H9 (cell line): ENCODE measurements around the gene TMEM271. TPM values are rescaled to one million over a fixed set of nuclear protein-coding genes. Genes with fewer than 3 reads are reported as not detected.
"Not testable (repeated sequence)": the region's sequence is repeated elsewhere in the genome, so short reads cannot be mapped to it uniquely, and the experiment has no call there.

Experiments used
- DNase-seq: peaks from one replicate; pipeline ENCODE4 v3.0.0-alpha.2; 2017
- H2AFZ ChIP-seq: one replicate; pipeline ENCODE4 v1.6.1; 2013; ENCODE audit warnings: mild to moderate bottlenecking, low read length, control low read depth, moderate library complexity
- H2AK5ac ChIP-seq: 2 replicates; pipeline ENCODE4 v1.6.1; 2013; ENCODE audit warnings: low read length, control low read depth, mixed read lengths; ENCODE audit not compliant: insufficient read length
- H2BK120ac ChIP-seq: one replicate; pipeline ENCODE4 v1.6.1; 2013; ENCODE audit warnings: low read depth, mild to moderate bottlenecking, low read length, control low read depth, inconsistent platforms; ENCODE audit not compliant: poor library complexity, severe bottlenecking
- H2BK12ac ChIP-seq: 2 replicates; pipeline ENCODE4 v1.6.1; 2013; ENCODE audit warnings: low read length, control low read depth, mixed read lengths, low read depth; ENCODE audit not compliant: insufficient read length
- H2BK15ac ChIP-seq: 2 replicates; pipeline ENCODE4 v1.6.1; 2013; ENCODE audit warnings: low read depth, low read length, control low read depth
- H2BK20ac ChIP-seq: one replicate; pipeline ENCODE4 v1.6.1; 2013; ENCODE audit warnings: low read depth, mild to moderate bottlenecking, low read length, control low read depth, inconsistent platforms; ENCODE audit not compliant: poor library complexity, severe bottlenecking
- H2BK5ac ChIP-seq: 2 replicates; pipeline ENCODE4 v1.6.1; 2013; ENCODE audit warnings: low read length, control low read depth, mixed read lengths; ENCODE audit not compliant: insufficient read length
- H3K14ac ChIP-seq: 2 replicates; pipeline ENCODE4 v1.6.1; 2013; ENCODE audit warnings: low read length, control low read depth; ENCODE audit not compliant: insufficient read depth
- H3K18ac ChIP-seq: 2 replicates; pipeline ENCODE4 v1.6.1; 2013; ENCODE audit warnings: low read depth, mild to moderate bottlenecking, mixed read lengths, low read length, control low read depth; ENCODE audit not compliant: insufficient read length
- H3K23ac ChIP-seq: 2 replicates; pipeline ENCODE4 v1.6.1; 2013; ENCODE audit warnings: low read length, control low read depth, mixed read lengths, low read depth; ENCODE audit not compliant: insufficient read length
- H3K23me2 ChIP-seq: 2 replicates; pipeline ENCODE4 v1.6.1; 2013; ENCODE audit warnings: low read depth, mild to moderate bottlenecking, mixed read lengths, low read length, control low read depth; ENCODE audit not compliant: insufficient read length, poor library complexity, severe bottlenecking
- H3K27ac ChIP-seq: 2 replicates; pipeline ENCODE4 v1.5.1; 2013; ENCODE audit warnings: low read length, control low read depth, mixed read lengths, low read depth; ENCODE audit not compliant: insufficient read length
- H3K27me3 ChIP-seq: 2 replicates; pipeline ENCODE4 v1.6.1; 2013; ENCODE audit warnings: low read length, control low read depth, inconsistent platforms; ENCODE audit not compliant: insufficient read depth
- H3K4ac ChIP-seq: 2 replicates; pipeline ENCODE4 v1.6.1; 2013; ENCODE audit warnings: low read depth, mild to moderate bottlenecking, control low read depth, inconsistent platforms, low read length, moderate library complexity
- H3K4me1 ChIP-seq: 2 replicates; pipeline ENCODE4 v1.6.1; 2013; ENCODE audit warnings: low read length, control low read depth, inconsistent platforms; ENCODE audit not compliant: insufficient read depth
- H3K4me2 ChIP-seq: 2 replicates; pipeline ENCODE4 v1.6.1; 2013; ENCODE audit warnings: low read length, control low read depth, mixed read lengths; ENCODE audit not compliant: insufficient read length, insufficient read depth
- H3K56ac ChIP-seq: 2 replicates; pipeline ENCODE4 v1.6.1; 2013; ENCODE audit warnings: low read depth, mild to moderate bottlenecking, mixed read lengths, low read length, control low read depth; ENCODE audit not compliant: insufficient read length
- H3K79me1 ChIP-seq: 2 replicates; pipeline ENCODE4 v1.6.1; 2013; ENCODE audit warnings: low read depth, mild to moderate bottlenecking, moderate library complexity, low read length, control low read depth, inconsistent platforms; ENCODE audit not compliant: insufficient read depth, poor library complexity, severe bottlenecking
- H3K79me2 ChIP-seq: 2 replicates; pipeline ENCODE4 v1.6.1; 2013; ENCODE audit warnings: low read length, control low read depth, inconsistent platforms; ENCODE audit not compliant: insufficient read depth
- H3K9ac ChIP-seq: 2 replicates; pipeline ENCODE4 v1.6.1; 2013; ENCODE audit warnings: low read length, control low read depth, mixed read lengths; ENCODE audit not compliant: insufficient read length; ENCODE audit errors: extremely low read depth
- H3K9me3 ChIP-seq: one replicate; pipeline ENCODE4 v1.6.1; 2013; ENCODE audit warnings: low read depth, low read length, inconsistent platforms; ENCODE audit not compliant: control insufficient read depth
- H3T11ph ChIP-seq: one replicate; pipeline ENCODE4 v1.6.1; 2013; ENCODE audit warnings: mild to moderate bottlenecking, low read length, control low read depth, inconsistent platforms
- H4K20me1 ChIP-seq: one replicate; pipeline ENCODE4 v1.6.1; 2013; ENCODE audit not compliant: control insufficient read depth, insufficient read length, insufficient read depth
- H4K5ac ChIP-seq: 2 replicates; pipeline ENCODE4 v1.6.1; 2013; ENCODE audit warnings: low read depth, mild to moderate bottlenecking, mixed read lengths, low read length, control low read depth; ENCODE audit not compliant: insufficient read length
- H4K8ac ChIP-seq: replicated peaks from 2 replicates; pipeline ENCODE4 v1.6.1; 2013; ENCODE audit warnings: low read length, control low read depth, mixed read lengths, low read depth; ENCODE audit not compliant: insufficient read length
- H4K91ac ChIP-seq: 2 replicates; pipeline ENCODE4 v1.6.1; 2013; ENCODE audit warnings: low read depth, mild to moderate bottlenecking, moderate library complexity, mixed read lengths, low read length, control low read depth; ENCODE audit not compliant: insufficient read length
- H3K27ac Mint-ChIP-seq, 3 experiments: 2 replicates in 2 of 3; 3 replicates in 1 of 3; pipeline ENCODE4 v1.8.0; 2020 to 2021; ENCODE audit warnings: mixed read lengths in 3 of 3, mild to moderate bottlenecking in 1 of 3, moderate library complexity in 1 of 3
- H3K27me3 Mint-ChIP-seq: 2 replicates; pipeline ENCODE4 v1.8.0; 2021; ENCODE audit warnings: low read depth, mild to moderate bottlenecking, moderate library complexity, mixed read lengths
- H3K36me3 Mint-ChIP-seq, 3 experiments: 2 replicates in 2 of 3; 3 replicates in 1 of 3; pipeline ENCODE4 v1.8.0; 2020 to 2021; ENCODE audit warnings: low read depth in 3 of 3, mixed read lengths in 3 of 3; ENCODE audit not compliant: insufficient read depth in 1 of 3
- H3K4me1 Mint-ChIP-seq, 2 experiments: 2 replicates each; pipeline ENCODE4 v1.8.0; 2020; ENCODE audit warnings: mixed read lengths in 2 of 2
- H3K4me3 Mint-ChIP-seq, 2 experiments: 2 replicates in 1 of 2; 3 replicates in 1 of 2; pipeline ENCODE4 v1.8.0; 2020 to 2021; ENCODE audit warnings: mild to moderate bottlenecking in 2 of 2, mixed read lengths in 2 of 2, moderate library complexity in 1 of 2
- H3K9me3 Mint-ChIP-seq, 2 experiments: 2 replicates in 1 of 2; 3 replicates in 1 of 2; pipeline ENCODE4 v1.8.0; 2020; ENCODE audit warnings: mild to moderate bottlenecking in 2 of 2, mixed read lengths in 2 of 2, moderate library complexity in 1 of 2
- WGBS: extraction: QIAGEN DNeasy Blood & Tissue Kit; methylation state at CpG from one replicate; pipeline ENCODE4 v1.1.7; 2013; ENCODE audit warnings: missing lambda C conversion rate, low lambda C conversion rate, mixed read lengths; ENCODE audit not compliant: insufficient read length; ENCODE audit errors: extremely low coverage; 5-methylcytosine and 5-hydroxymethylcytosine counted together
- total RNA-seq: library from RNA; stranded (reverse); gene quantifications from 2 replicates; pipeline ENCODE4 v1.2.1, GENCODE V29; 2021

TMEM271 gene
- total RNA-seq, 1 experiment from 2014 or later: 0.09 TPM

GRCh38 chr4:562458-562857 is 13.6 kb downstream of the TMEM271 start:
- not testable (repeated sequence) for H2BK20ac ChIP-seq, H4K5ac ChIP-seq, H3K27ac Mint-ChIP-seq, H2BK120ac ChIP-seq, H2BK5ac ChIP-seq, H3K14ac ChIP-seq, H3K27ac ChIP-seq, H3K23me2 ChIP-seq, H3K18ac ChIP-seq, H3K4me1 Mint-ChIP-seq, H2AFZ ChIP-seq, H3K9ac ChIP-seq, H2AK5ac ChIP-seq, H3K4ac ChIP-seq, H4K20me1 ChIP-seq, H2BK15ac ChIP-seq, H3K27me3 ChIP-seq, DNase-seq, H3T11ph ChIP-seq, H3K4me2 ChIP-seq, H3K56ac ChIP-seq, H4K8ac ChIP-seq, H3K4me1 ChIP-seq, H3K79me2 ChIP-seq, H3K23ac ChIP-seq, H3K79me1 ChIP-seq, H3K9me3 ChIP-seq, H2BK12ac ChIP-seq, H3K4me3 Mint-ChIP-seq, H4K91ac ChIP-seq
- H3K36me3 Mint-ChIP-seq: peaks cover 0 to 18% (median 0%) of the 10 kb centered on the region in 3 experiments; a peak in 2 of 7 replicates
- WGBS: no CpG with 5 or more reads among the region's 2 CpGs
- H3K27me3 Mint-ChIP-seq: peaks cover 23% of the 10 kb centered on the region
- peaks cover 61 to 75% of the 10 kb centered on the region in 2 experiments for H3K9me3 Mint-ChIP-seq
